ENCODE data around the gene ARID3A. TPM values are rescaled to one million over a fixed set of nuclear protein-coding genes. Genes with fewer than 3 reads are reported as not detected.

The ARID3A gene
- total RNA-seq, 4 donors from 2014 or later, result 1.8 to 9.9 (median 7.8) TPM

DNA sequence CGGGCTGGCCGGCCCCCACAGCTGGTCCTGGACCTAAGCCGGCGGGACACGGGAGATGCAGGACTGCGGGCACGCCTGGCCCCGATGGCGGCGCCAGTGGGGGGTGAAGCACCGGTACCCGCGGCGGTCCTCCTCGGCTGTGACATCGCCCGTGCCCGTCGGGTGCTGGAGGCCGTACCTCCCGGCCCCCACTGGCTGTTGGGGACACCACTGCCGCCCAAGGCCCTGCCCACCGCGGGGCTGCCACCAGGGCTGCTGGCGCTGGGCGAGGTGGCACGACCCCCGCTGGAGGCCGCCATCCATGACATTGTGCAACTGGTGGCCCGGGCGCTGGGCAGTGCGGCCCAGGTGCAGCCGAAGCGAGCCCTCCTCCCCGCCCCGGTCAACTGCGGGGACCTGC, 77.4 kb downstream of the ARID3A start:
- in situ Hi-C loops (cut with MboI; ENCODE audit: low sequenced_read_pairs in 4 of 4), result no loop called here
- DNase-seq (no peak), ATAC-seq (no peak)
- H3K4me3 ChIP-seq, result no peak overlapping the region
- intact Hi-C loops (cut with DNase I; ENCODE audit: low total_unique reads), result no loop called here
- H3K9me3 ChIP-seq, result no peaks in the 10 kb centered on the region
- peaks cover 37 to 51% (median 38%) of the 10 kb centered on the region in 3 donors for H3K27me3 ChIP-seq
- H3K27ac ChIP-seq, result no peak overlapping the region
- H3K4me1 ChIP-seq, result no peaks in the 10 kb centered on the region
- no peaks in the 10 kb centered on the region for H3K36me3 ChIP-seq
- TF ChIP-seq, protein P1, sequence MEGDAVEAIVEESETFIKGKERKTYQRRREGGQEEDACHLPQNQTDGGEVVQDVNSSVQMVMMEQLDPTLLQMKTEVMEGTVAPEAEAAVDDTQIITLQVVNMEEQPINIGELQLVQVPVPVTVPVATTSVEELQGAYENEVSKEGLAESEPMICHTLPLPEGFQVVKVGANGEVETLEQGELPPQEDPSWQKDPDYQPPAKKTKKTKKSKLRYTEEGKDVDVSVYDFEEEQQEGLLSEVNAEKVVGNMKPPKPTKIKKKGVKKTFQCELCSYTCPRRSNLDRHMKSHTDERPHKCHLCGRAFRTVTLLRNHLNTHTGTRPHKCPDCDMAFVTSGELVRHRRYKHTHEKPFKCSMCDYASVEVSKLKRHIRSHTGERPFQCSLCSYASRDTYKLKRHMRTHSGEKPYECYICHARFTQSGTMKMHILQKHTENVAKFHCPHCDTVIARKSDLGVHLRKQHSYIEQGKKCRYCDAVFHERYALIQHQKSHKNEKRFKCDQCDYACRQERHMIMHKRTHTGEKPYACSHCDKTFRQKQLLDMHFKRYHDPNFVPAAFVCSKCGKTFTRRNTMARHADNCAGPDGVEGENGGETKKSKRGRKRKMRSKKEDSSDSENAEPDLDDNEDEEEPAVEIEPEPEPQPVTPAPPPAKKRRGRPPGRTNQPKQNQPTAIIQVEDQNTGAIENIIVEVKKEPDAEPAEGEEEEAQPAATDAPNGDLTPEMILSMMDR (IDR thresholded peaks at IDR 0.05 in 4 of 5, conservative IDR thresholded peaks at IDR 0.05 in 1 of 5), result no peak

- H3K27ac ChIP-seq, result no peak overlapping the region
- no peak overlapping the region for H3K4me3 ChIP-seq
- ATAC-seq (no peak), DNase-seq (no peak)
- H3K4me1 ChIP-seq, result no peaks in the 10 kb centered on the region
- H3K9me3 ChIP-seq, result no peaks in the 10 kb centered on the region
- intact Hi-C loops (cut with DNase I; ENCODE audit: low total_unique reads), result no loop called here
- TF ChIP-seq POLR2A (IDR thresholded peaks at IDR 0.05), result no peak
- TF ChIP-seq, protein P1 (IDR thresholded peaks at IDR 0.05 in 4 of 5, conservative IDR thresholded peaks at IDR 0.05 in 1 of 5), result no peak
- no peaks in the 10 kb centered on the region for H3K36me3 ChIP-seq
- peaks cover 27 to 41% (median 28%) of the 10 kb centered on the region in 3 donors for H3K27me3 ChIP-seq
- in situ Hi-C loops (cut with MboI; ENCODE audit: low sequenced_read_pairs in 4 of 4), result no loop called here
Observed at GRCh38 chr19:1004204-1004802, 78.5 kb downstream of the ARID3A start.

GRCh38 chr19:1004803-1005664, 79.2 kb downstream of the ARID3A start:
- Histone ChIP-seq H3K9me3 (no peaks in the 10 kb centered on the region), H3K4me3 (no peak overlapping the region), H3K4me1 (no peaks in the 10 kb centered on the region), H3K27me3 (peaks cover 20 to 33% (median 21%) of the 10 kb centered on the region in 3 donors), H3K36me3 (peaks cover 0 to 6% of the 10 kb centered on the region in 2 donors), H3K27ac (no peak overlapping the region)
- TF ChIP-seq, protein P1 (IDR thresholded peaks at IDR 0.05 in 4 of 5, conservative IDR thresholded peaks at IDR 0.05 in 1 of 5), result no peak
- no peak for TF ChIP-seq POLR2A (IDR thresholded peaks at IDR 0.05)
- intact Hi-C loops (cut with DNase I; ENCODE audit: low total_unique reads) (no loop called here), in situ Hi-C loops (cut with MboI; ENCODE audit: low sequenced_read_pairs in 4 of 4) (no loop called here)
- ATAC-seq, result no peak
- no peak for DNase-seq

DNA sequence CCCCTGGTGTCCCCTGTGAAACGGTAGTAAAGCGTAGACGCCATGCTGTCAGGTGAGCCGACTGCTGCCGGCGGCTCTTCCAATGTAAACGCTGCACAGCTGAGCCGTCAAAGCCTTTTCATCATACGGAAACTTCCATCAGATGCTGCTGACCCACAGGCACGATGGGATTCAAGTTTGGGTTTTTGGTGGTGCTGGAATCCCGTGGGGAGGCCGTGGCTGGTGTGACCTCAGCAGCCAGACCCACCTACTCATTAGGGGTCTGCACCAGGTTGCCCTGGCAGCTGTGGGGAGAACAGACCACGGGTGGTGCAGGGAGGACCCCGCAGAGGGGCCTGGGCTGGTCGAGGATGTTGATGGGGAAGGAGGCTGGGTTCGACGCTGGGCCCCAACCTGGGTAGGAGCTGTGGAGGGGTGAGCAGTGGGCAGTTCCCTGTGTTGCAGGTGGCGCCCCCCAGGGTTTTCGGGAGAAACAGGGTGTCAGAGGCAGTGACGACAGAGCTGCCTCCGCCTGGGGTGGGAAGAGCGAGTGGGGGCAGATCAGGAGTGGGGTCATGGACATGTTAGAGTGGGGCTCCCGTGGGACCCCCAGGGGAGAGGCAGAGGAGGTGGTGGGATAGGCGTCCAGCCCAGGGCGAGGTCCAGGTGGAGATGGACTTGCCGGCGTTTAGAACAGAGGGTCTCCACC, 81.0 kb downstream of the ARID3A start:
- DNase-seq, result no peak
- peaks cover 0 to 22% of the 10 kb centered on the region in 2 donors for H3K36me3 ChIP-seq
- in situ Hi-C loops (cut with MboI; ENCODE audit: low sequenced_read_pairs in 4 of 4) (no loop called here), intact Hi-C loops (cut with DNase I; ENCODE audit: low total_unique reads) (no loop called here)
- peaks cover 6 to 18% (median 10%) of the 10 kb centered on the region in 3 donors for H3K27me3 ChIP-seq
- H3K9me3 ChIP-seq, result no peaks in the 10 kb centered on the region
- no peaks in the 10 kb centered on the region for H3K4me1 ChIP-seq
- no peak for ATAC-seq
- no peak overlapping the region for H3K27ac ChIP-seq
- no peak overlapping the region for H3K4me3 ChIP-seq
- TF ChIP-seq, protein P1 (IDR thresholded peaks at IDR 0.05 in 4 of 5, conservative IDR thresholded peaks at IDR 0.05 in 1 of 5), result no peak
- TF ChIP-seq POLR2A (IDR thresholded peaks at IDR 0.05), result no peak

All from gastrocnemius medialis (tissue), 4 donors.